Endothelial cell of umbilical vein (primary cell): ENCODE measurements around the gene KCNK1. TPM values are rescaled to one million over a fixed set of nuclear protein-coding genes. Genes with fewer than 3 reads are reported as not detected.

Source experiments
- BruUV-seq: library from RNA; stranded (reverse); fragments of 400-500 nt; replicated peaks from 2 replicates; lab custom pipeline; 2021; lab: Mats Ljungman, UMichigan
- CTCF ChIA-PET: fragments of 300-600, 350-600 bp; sonication (Branson Sonifier 250); formaldehyde crosslinking; loops from one replicate; lab custom pipeline; 2021; ENCODE audit warnings: antibody characterized with exemption, inconsistent platforms; lab: Charles Lee
- POLR2A ChIA-PET: fragments of 300-600, 350-600 bp; sonication (Branson Sonifier 250); formaldehyde crosslinking; loops from one replicate; lab custom pipeline; 2021; ENCODE audit warnings: antibody characterized with exemption, inconsistent platforms; lab: Charles Lee
- DNase-seq: peaks from one replicate; pipeline ENCODE4 v3.0.0-alpha.2; 2011; ENCODE audit warnings: low read depth, low spot score
- FAIRE-seq: peaks from 2 replicates; lab custom pipeline; 2011; peaks lifted over from hg19 to GRCh38; lab: Jason Lieb, UNC
- H2AFZ ChIP-seq: 2 replicates; pipeline ENCODE4 v1.6.0; 2012; ENCODE audit warnings: low read depth, low read length, control low read depth, inconsistent platforms
- H3K27ac ChIP-seq: 2 replicates; pipeline ENCODE4 v1.5.1; 2011; ENCODE audit warnings: low read depth, mild to moderate bottlenecking, control low read depth, low read length, moderate library complexity; ENCODE audit not compliant: insufficient read depth
- H3K27me3 ChIP-seq, 2 experiments: 2 replicates each; pipeline versions ENCODE4 v1.6.0 to v1.6.1; 2011; ENCODE audit warnings: low read length in 2 of 2, mixed read lengths in 1 of 2; ENCODE audit not compliant: control insufficient read depth in 2 of 2, insufficient read depth in 2 of 2
- H3K36me3 ChIP-seq, 2 experiments: 2 replicates in 1 of 2; 3 replicates in 1 of 2; pipeline ENCODE4 v1.5.1; 2011; ENCODE audit warnings: low read length in 2 of 2, mild to moderate bottlenecking in 1 of 2, moderate library complexity in 1 of 2; ENCODE audit not compliant: control insufficient read depth in 2 of 2, insufficient read depth in 2 of 2; ENCODE audit errors: extremely low read depth in 1 of 2
- H3K4me1 ChIP-seq: 3 replicates; pipeline ENCODE4 v1.5.1; 2011; ENCODE audit warnings: mild to moderate bottlenecking, low read length; ENCODE audit not compliant: control insufficient read depth, insufficient read depth; ENCODE audit errors: extremely low read depth
- H3K4me2 ChIP-seq: 2 replicates; pipeline ENCODE4 v1.6.1; 2011; ENCODE audit warnings: low read length, control low read depth, mixed read lengths; ENCODE audit not compliant: insufficient read depth
- H3K4me3 ChIP-seq, 3 experiments: fragments of 200-600 bp in 1 of 3; sonication (generic), shearing (Covaris generic) in 1 of 3; replicated peaks in 1 of 3; 2 replicates each; pipeline ENCODE4 v1.5.1; 2011 to 2016; ENCODE audit warnings: control low read depth in 3 of 3, low read length in 3 of 3, mild to moderate bottlenecking in 2 of 3, inconsistent platforms in 1 of 3, low read depth in 1 of 3, moderate library complexity in 1 of 3; ENCODE audit not compliant: insufficient read depth in 1 of 3
- H3K79me2 ChIP-seq: 2 replicates; pipeline ENCODE4 v1.6.0; 2012; ENCODE audit warnings: low read length, inconsistent platforms; ENCODE audit not compliant: control insufficient read depth, insufficient read depth
- H3K9ac ChIP-seq: replicated peaks from 2 replicates; pipeline ENCODE3; 2011; ENCODE audit warnings: low read length, control low read depth; ENCODE audit not compliant: insufficient read depth; ENCODE audit errors: extremely low read depth
- H3K9me1 ChIP-seq: replicated peaks from 3 replicates; pipeline ENCODE4 v1.6.0; 2011; ENCODE audit warnings: mild to moderate bottlenecking, low read length; ENCODE audit not compliant: control insufficient read depth, insufficient read depth; ENCODE audit errors: extremely low read depth
- H3K9me3 ChIP-seq: replicated peaks from 2 replicates; pipeline ENCODE4 v1.5.1; 2012; ENCODE audit warnings: low read length, inconsistent platforms; ENCODE audit not compliant: control insufficient read depth, insufficient read depth
- H4K20me1 ChIP-seq: replicated peaks from 2 replicates; pipeline ENCODE3; 2011; ENCODE audit warnings: mild to moderate bottlenecking, low read length; ENCODE audit not compliant: control insufficient read depth, insufficient read depth; ENCODE audit errors: extremely low read depth
- EZH2 ChIP-seq: IDR thresholded peaks from 2 replicates; pipeline ENCODE4 v1.6.1; 2012; ENCODE audit warnings: borderline replicate concordance, low read depth, mild to moderate bottlenecking, moderate library complexity, low read length, inconsistent platforms; ENCODE audit not compliant: severe bottlenecking
- FOS ChIP-seq: IDR thresholded peaks from 2 replicates; pipeline ENCODE4 v1.6.1; 2011; ENCODE audit warnings: mild to moderate bottlenecking, low read length, moderate library complexity, borderline replicate concordance; ENCODE audit not compliant: insufficient read depth
- GATA2 ChIP-seq: IDR thresholded peaks from 2 replicates; pipeline ENCODE4 v1.7.0; 2011; ENCODE audit warnings: low read depth, mild to moderate bottlenecking, moderate library complexity, mixed read lengths, low read length; ENCODE audit not compliant: insufficient read length, insufficient read depth
- JUN ChIP-seq: IDR thresholded peaks from 2 replicates; pipeline ENCODE4 v1.6.1; 2011; ENCODE audit warnings: borderline replicate concordance, low read depth; ENCODE audit not compliant: insufficient read length, insufficient read depth
- MAX ChIP-seq: IDR thresholded peaks from 2 replicates; pipeline ENCODE4 v1.6.1; 2011; ENCODE audit not compliant: insufficient read depth, insufficient read length
- MYC ChIP-seq: IDR thresholded peaks from one replicate; pipeline ENCODE4 v1.6.1; 2011; ENCODE audit warnings: mild to moderate bottlenecking, low read depth, low read length
- POLR2A ChIP-seq: IDR thresholded peaks from 2 replicates; pipeline ENCODE4 v1.6.1; 2012; ENCODE audit warnings: low read depth, mild to moderate bottlenecking, control low read depth, low read length
- POLR2AphosphoS5 ChIP-seq: IDR thresholded peaks from 2 replicates; pipeline ENCODE4 v1.6.1; 2012; ENCODE audit warnings: low read depth, mild to moderate bottlenecking, control low read depth, low read length, moderate library complexity; ENCODE audit not compliant: insufficient read depth
- dilution Hi-C: fragments of 300-500 bp; cut with MboI; formaldehyde crosslinking; loops from one replicate; pipeline ENCODE4 v1.15.0; 2019; ENCODE audit warnings: low sequenced_read_pairs; ENCODE audit not compliant: extremely low pct_ligation_motif_present
- intact Hi-C: fragments of 100-400 bp; cut with micrococcal nuclease; formaldehyde crosslinking; loops from one replicate; pipeline ENCODE4 v1.10.0; 2022
- polyA plus RNA-seq, 4 experiments: library from polyadenylated mRNA; depleted of rRNA in 3 of 4; stranded (reverse) in 3 of 4; unstranded in 1 of 4; fragments of >200 nt; gene quantifications; 2 replicates each; pipeline versions ENCODE4 v1.2.1 to v1.2.3, GENCODE V29; 2011 to 2012; ENCODE audit warnings: missing spikeins in 1 of 4
- total RNA-seq: library from RNA; stranded (reverse); gene quantifications from 2 replicates; pipeline ENCODE4 v1.2.3, GENCODE V29; 2021

Gene KCNK1
- total and polyA plus RNA-seq, 2 donors (not counting 3 experiments of a cell fraction or from before 2014, with no cell fraction given) = 0.83 to 2.8 TPM

GRCh38 chr1:233587958-233588799 lies 25.7 kb upstream of the KCNK1 start:
- BruUV-seq = no TSS peak
- no peak overlapping the region for H3K4me2 ChIP-seq
- H3K9me3 ChIP-seq = no peaks in the 10 kb centered on the region
- intact Hi-C loops (no loop called here), dilution Hi-C loops (no loop called here)
- H4K20me1 ChIP-seq = no peaks in the 10 kb centered on the region
- ChIA-PET CTCF (no interaction called here), POLR2A (no interaction called here)
- no peaks in the 10 kb centered on the region for H3K9me1 ChIP-seq
- no peak overlapping the region for H3K27ac ChIP-seq
- H3K79me2 ChIP-seq = no peaks in the 10 kb centered on the region
- H3K27me3 ChIP-seq = no peaks in the 10 kb centered on the region
- H3K9ac ChIP-seq = no peak overlapping the region
- H3K4me1 ChIP-seq = no peaks in the 10 kb centered on the region
- TF ChIP-seq POLR2A (no peak), POLR2AphosphoS5 (no peak), GATA2 (no peak), FOS (no peak), EZH2 (no peak), JUN (no peak), MAX (no peak)
- no peak overlapping the region for H2AFZ ChIP-seq
- DNase-seq (no peak), FAIRE-seq (no peak)
- H3K4me3 ChIP-seq = no peak overlapping the region
- no peaks in the 10 kb centered on the region for H3K36me3 ChIP-seq

- Histone ChIP-seq H3K79me2 (no peaks in the 10 kb centered on the region), H3K27me3 (no peaks in the 10 kb centered on the region), H3K4me1 (no peaks in the 10 kb centered on the region), H3K9me1 (no peaks in the 10 kb centered on the region), H2AFZ (no peak overlapping the region), H3K36me3 (no peaks in the 10 kb centered on the region), H3K4me2 (no peak overlapping the region), H3K4me3 (no peak overlapping the region), H3K9ac (no peak overlapping the region), H3K27ac (no peak overlapping the region), H3K9me3 (no peaks in the 10 kb centered on the region), H4K20me1 (no peaks in the 10 kb centered on the region)
- no TSS peak for BruUV-seq
- no peak for TF ChIP-seq FOS
- TF ChIP-seq EZH2 = no peak
- TF ChIP-seq MYC = no peak
- no peak for TF ChIP-seq POLR2A
- dilution Hi-C loops (no loop called here), intact Hi-C loops (no loop called here)
- ChIA-PET POLR2A (no interaction called here), CTCF (no interaction called here)
- no peak for DNase-seq
- no peak for FAIRE-seq
Measured at GRCh38 chr1:233597489-233597901, 16.4 kb upstream of the KCNK1 start.
